IPS-20b (cell line): ENCODE measurements around the gene PPIL1.
"Not testable (repeated sequence)": the region's sequence is repeated elsewhere in the genome, so short reads cannot be mapped to it uniquely, and the experiment has no call there.

Experiments
- H3K27ac ChIP-seq: one replicate; pipeline ENCODE4 v1.5.1; 2013; ENCODE audit warnings: low read length
- H3K27me3 ChIP-seq: 2 replicates; pipeline ENCODE4 v1.6.1; 2013; ENCODE audit warnings: mild to moderate bottlenecking, low read length, inconsistent platforms; ENCODE audit not compliant: insufficient read depth
- H3K36me3 ChIP-seq: 2 replicates; pipeline ENCODE4 v1.6.1; 2013; ENCODE audit warnings: low read depth, mild to moderate bottlenecking, inconsistent platforms, low read length, moderate library complexity; ENCODE audit not compliant: insufficient read depth
- H3K4me1 ChIP-seq: 2 replicates; pipeline ENCODE4 v1.6.1; 2013; ENCODE audit warnings: mild to moderate bottlenecking, control low read depth, inconsistent platforms, low read length, moderate library complexity; ENCODE audit not compliant: insufficient read depth
- H3K4me3 ChIP-seq: 2 replicates; pipeline ENCODE4 v1.5.1; 2013; ENCODE audit warnings: mild to moderate bottlenecking, low read length, inconsistent platforms
- H3K9ac ChIP-seq: 2 replicates; pipeline ENCODE4 v1.6.1; 2013; ENCODE audit warnings: low read depth, mild to moderate bottlenecking, inconsistent platforms, low read length, moderate library complexity
- H3K9me3 ChIP-seq: 2 replicates; pipeline ENCODE4 v1.6.1; 2013; ENCODE audit warnings: mild to moderate bottlenecking, low read depth, low read length, inconsistent platforms; ENCODE audit not compliant: insufficient read depth

Gene PPIL1

DNA sequence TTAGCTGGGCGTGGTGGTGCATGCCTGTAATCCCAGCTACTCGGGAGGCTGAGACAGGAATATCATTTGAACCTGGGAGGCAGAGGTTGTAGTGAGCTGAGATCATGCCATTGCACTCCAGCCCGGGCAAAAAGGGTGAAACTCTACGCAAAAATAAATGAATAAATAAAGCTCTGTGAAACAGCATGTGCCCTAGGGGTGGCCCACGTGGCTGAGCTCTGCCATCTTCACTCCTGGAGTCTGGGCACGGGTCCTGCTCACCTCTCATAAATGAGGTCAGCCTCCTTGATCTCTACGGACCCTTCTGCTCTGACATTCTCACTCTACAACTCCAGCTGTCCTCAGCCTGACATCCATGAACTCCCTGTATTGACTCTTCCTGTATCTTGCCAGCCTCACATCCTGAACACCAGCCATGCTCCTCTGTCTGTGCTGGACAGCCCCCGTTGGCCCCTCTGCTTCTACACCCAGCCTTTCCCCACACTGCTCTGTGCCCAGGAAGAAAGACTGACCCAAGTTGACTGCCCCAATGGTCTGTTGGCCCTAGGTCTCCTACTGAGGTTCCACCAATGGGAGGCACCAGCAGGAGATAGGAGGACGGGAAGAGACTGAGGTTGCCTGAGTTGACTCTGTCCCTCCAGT, 57.3 kb downstream of the PPIL1 start:
- H3K9ac ChIP-seq, result no peak overlapping the region
- H3K36me3 ChIP-seq, result no peaks in the 10 kb centered on the region
- H3K27ac ChIP-seq, result no peak overlapping the region
- H3K27me3 ChIP-seq, result peaks cover 6% of the 10 kb centered on the region
- H3K4me3 ChIP-seq, result no peak overlapping the region
- no peaks in the 10 kb centered on the region for H3K9me3 ChIP-seq
- peaks cover 5% of the 10 kb centered on the region; the same call in 1 of the 2 replicates for H3K4me1 ChIP-seq

DNA sequence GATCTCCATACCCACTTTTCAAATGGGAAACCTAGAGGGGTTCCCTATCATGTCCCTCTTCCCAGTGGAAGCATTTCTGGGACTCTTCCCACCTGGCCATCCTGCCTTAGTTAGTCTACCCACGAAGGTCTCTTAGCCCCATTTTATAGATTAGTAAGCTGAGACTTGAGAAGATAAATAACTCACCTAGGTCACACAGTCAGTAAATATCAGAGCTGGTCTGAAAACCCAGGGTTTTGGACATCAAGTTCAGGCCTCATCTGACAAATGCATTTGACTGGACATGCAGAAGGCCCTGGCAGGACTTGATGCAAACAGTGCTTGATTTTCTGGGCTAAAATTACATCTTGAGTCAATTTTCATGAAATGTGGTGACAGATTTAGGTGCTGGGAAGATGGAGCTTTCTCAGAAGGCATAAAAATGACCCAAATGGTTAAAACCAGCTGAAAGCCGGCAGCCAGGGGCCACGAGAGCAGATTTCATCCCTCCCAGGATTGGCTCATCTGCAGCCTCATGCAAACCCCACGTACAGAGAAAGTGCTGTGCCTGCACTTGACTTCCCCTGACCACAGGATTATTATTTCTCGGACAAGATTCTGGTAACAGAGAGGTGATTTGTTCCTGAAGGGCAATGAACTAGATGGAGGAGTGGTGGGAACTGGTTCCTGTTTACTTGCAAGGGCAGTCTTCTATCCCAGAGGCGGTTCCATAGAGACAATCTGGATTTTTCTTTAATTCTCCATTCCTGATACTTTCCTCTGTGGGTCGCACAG, 58.5 kb downstream of the PPIL1 start:
- H3K4me3 ChIP-seq, result no peak overlapping the region
- no peaks in the 10 kb centered on the region for H3K9me3 ChIP-seq
- H3K36me3 ChIP-seq, result no peaks in the 10 kb centered on the region
- H3K27ac ChIP-seq, result no peak overlapping the region
- H3K9ac ChIP-seq, result no peak overlapping the region
- H3K4me1 ChIP-seq, result peaks cover 5% of the 10 kb centered on the region; the same call in 1 of the 2 replicates
- no peaks in the 10 kb centered on the region; the same call in 1 of the 2 replicates for H3K27me3 ChIP-seq

DNA sequence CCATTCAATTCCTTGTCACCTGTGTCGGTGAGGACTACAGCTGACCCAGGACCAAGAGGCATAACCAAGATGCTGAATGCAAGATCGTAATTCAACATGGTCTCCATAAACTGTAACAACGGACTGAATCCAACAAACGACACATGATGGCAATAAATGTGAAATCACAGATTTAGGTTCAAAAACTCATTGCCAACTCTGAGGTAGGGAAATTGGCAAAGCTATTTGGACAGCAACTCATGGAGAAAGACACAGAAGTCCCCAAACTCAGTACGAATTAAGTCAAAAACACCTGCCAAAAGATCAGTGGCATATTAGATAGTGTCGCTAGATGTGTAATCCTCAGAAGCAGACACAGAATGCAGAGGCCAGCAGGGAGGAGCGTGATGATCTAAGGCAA, 60.4 kb downstream of the PPIL1 start:
- no peaks in the 10 kb centered on the region; the same call in 1 of the 2 replicates for H3K27me3 ChIP-seq
- no peaks in the 10 kb centered on the region for H3K36me3 ChIP-seq
- no peak overlapping the region for H3K4me3 ChIP-seq
- H3K9ac ChIP-seq, result no peak overlapping the region
- H3K9me3 ChIP-seq, result no peaks in the 10 kb centered on the region
- no peak overlapping the region for H3K27ac ChIP-seq
- H3K4me1 ChIP-seq, result peaks cover 5% of the 10 kb centered on the region; the same call in 1 of the 2 replicates

DNA sequence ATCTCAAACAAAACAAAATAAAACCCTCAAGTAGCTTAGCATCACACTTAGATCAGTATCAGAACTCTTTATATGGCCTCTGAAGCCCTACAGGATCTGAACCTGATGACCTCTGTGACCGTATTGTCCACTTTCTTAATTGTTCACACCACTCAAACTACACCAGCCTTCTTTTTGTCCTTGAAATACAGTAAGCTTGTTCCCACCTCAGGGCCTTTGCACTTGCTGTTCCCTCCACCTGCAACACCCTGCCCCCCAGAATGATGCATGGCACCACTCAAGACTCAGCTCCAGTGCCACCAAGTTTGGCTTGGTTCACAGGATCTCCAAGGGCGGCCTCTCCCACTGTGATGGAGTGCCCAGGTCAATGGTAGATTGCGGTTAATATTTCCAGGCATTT, 61.1 kb downstream of the PPIL1 start:
- Histone ChIP-seq H3K27ac (no peak overlapping the region), H3K36me3 (no peaks in the 10 kb centered on the region), H3K27me3 (peaks cover 6% of the 10 kb centered on the region; the same call in 1 of the 2 replicates), H3K9me3 (no peaks in the 10 kb centered on the region), H3K4me1 (peaks cover 5% of the 10 kb centered on the region; the same call in 1 of the 2 replicates), H3K4me3 (no peak overlapping the region), H3K9ac (no peak overlapping the region)

DNA sequence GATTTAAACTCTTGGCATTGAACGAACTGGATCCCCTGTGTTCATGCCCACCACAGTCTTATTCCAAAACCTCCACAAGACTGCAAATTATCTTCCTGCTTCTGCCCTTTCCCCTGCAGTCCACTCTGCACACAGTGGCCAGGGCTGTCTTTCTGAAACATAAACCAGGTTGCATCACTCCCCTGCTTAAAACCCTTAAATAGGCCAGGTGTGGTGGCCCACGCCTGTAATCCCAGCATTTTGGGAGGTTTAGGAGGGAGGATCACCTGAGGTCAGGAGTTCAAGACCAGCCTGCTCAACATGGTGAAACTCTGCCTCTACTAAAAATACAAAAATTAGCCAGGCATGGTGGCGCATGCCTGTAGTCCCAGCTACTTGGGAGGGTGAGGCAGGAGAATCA, 61.6 kb downstream of the PPIL1 start:
- not testable (repeated sequence) for H3K36me3 ChIP-seq, H3K4me1 ChIP-seq, H3K27me3 ChIP-seq, H3K27ac ChIP-seq, H3K4me3 ChIP-seq, H3K9ac ChIP-seq, H3K9me3 ChIP-seq

DNA sequence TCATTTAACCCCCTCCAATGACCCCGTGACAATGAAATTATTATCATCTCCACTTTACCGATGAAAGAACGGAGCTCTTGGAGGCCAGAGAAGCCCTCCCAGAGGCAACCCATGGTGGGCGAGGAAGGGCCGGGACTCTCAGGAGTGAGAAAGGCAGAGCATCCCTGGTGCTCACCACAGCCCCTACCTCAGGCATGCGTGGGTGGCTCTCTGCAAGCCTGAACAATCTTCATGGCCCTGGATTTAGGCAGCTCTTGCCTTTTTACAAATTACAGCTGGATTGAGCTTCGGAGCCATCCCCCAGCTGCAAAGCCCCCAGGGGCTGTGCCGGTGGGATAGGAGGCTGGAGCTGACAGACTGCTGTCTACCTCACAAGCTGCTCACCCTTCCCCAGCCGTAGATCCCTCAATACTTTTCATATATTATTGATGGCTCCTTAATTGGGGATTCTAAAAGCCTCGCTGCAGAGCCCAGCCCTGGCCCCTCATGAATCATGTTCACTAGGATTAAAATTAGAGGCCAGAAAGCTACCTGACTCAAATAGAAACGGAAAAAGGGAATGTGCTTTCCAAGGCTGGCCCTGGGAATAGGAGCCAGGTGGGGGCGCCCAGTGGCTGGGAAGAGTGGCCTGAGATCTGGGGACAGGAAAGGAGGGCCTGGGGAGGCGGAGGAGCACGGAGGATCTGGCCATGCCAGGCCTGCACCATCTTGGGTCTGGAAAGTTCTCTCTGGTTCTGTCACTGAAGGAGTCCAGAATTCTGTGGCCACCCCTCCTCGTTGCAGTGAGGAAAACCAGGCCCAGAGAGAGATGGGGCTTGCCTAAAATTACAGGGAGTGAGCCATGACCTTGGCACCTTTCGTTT, 64.4 kb downstream of the PPIL1 start:
- H3K4me3 ChIP-seq, result no peak overlapping the region
- H3K9ac ChIP-seq, result no peak overlapping the region
- no peaks in the 10 kb centered on the region for H3K36me3 ChIP-seq
- peaks cover 2% of the 10 kb centered on the region; the same call in 1 of the 2 replicates for H3K4me1 ChIP-seq
- no peaks in the 10 kb centered on the region for H3K9me3 ChIP-seq
- no peak overlapping the region for H3K27ac ChIP-seq
- H3K27me3 ChIP-seq, result peaks cover 21% of the 10 kb centered on the region; the same call in 1 of the 2 replicates

DNA sequence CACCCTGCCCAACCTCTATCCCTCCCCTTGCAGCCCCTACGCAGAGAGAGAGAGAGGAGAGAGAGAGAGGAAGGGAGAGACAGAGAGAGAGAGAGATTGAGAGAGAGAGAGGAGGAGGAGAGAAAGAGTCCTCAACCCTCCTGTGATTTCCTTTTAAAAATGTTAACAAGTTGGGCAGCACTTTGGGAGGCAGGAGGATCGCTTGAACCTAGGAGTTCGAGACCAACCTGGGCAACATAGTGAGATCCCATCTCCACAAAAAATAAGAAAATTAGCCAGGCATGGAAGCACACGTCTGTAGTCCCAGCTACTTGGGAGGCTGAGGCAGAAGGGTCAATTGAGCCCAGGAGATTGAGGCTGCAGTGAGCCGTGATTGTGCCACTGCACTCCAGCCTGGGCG, 65.4 kb downstream of the PPIL1 start:
- Histone ChIP-seq H3K36me3 (no peaks in the 10 kb centered on the region), H3K9ac (no peak overlapping the region), H3K4me1 (peaks cover 11% of the 10 kb centered on the region; the same call in 1 of the 2 replicates), H3K27me3 (peaks cover 21% of the 10 kb centered on the region; the same call in 1 of the 2 replicates), H3K4me3 (no peak overlapping the region), H3K9me3 (no peaks in the 10 kb centered on the region), H3K27ac (no peak overlapping the region)

DNA sequence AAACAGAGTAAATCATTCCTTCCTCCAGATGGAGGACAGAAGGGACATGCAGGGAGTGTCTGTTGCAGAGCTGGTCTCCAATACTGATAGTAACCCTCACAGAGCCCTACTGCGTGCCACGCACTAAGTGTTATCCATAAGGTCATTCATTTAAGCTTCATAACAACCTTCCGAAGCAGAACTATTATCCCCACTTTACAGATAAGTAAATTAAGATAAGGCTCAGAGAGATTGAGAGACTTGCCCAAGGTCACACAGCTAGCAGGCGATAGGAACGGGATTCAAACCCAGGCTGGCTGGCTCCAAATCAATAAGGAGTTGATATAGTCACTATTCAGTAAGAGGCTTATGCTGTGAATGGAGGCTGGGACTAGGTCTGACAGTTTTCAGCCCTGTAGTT, 66.0 kb downstream of the PPIL1 start:
- peaks cover 21% of the 10 kb centered on the region; the same call in 1 of the 2 replicates for H3K27me3 ChIP-seq
- peaks cover 11% of the 10 kb centered on the region; the same call in 1 of the 2 replicates for H3K4me1 ChIP-seq
- H3K36me3 ChIP-seq, result no peaks in the 10 kb centered on the region
- no peaks in the 10 kb centered on the region for H3K9me3 ChIP-seq
- no peak overlapping the region for H3K9ac ChIP-seq
- no peak overlapping the region for H3K4me3 ChIP-seq
- H3K27ac ChIP-seq, result no peak overlapping the region

DNA sequence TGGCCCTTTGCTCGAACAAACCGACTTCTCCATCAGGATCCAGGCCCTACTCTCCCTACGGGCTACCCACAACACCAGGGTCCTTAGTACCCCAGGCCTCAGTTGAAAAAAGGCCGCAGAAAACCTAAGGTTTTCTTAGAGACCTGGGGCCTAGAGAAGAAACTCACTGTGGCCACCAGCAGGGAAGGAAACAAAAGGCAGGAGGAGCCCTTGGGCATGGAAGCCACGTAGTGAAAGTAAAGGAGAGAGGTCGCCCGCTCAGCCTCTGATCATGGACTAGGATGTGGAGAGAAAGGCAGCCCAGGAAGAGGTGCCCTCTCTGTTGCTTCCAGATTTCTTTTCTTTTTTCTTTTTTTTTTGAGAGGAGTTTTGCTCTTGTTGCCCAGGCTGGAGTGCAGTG, 66.9 kb downstream of the PPIL1 start:
- no peak overlapping the region for H3K27ac ChIP-seq
- no peak overlapping the region for H3K4me3 ChIP-seq
- H3K9ac ChIP-seq, result no peak overlapping the region
- H3K4me1 ChIP-seq, result peaks cover 11% of the 10 kb centered on the region; the same call in 1 of the 2 replicates
- no peaks in the 10 kb centered on the region for H3K36me3 ChIP-seq
- peaks cover 21% of the 10 kb centered on the region; the same call in 1 of the 2 replicates for H3K27me3 ChIP-seq
- no peaks in the 10 kb centered on the region for H3K9me3 ChIP-seq

DNA sequence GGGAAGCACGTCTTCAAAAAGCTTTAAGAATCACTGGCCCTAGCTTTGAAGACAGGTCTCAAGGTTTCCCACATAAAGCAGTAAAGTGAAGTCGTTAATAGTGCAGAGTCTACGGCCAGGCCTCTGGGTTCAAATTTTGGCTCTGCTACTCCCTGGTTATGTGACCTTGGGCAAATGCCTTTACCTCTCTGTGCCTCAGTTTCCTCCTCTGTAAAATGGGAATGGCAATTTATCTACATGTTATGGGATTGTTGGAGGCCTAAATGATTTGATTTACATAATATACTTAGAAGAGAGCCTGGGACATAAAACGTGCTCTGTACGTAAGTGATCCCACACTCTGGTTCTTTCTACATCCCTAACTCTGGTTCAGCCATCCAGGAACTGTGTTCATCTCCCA, 67.5 kb downstream of the PPIL1 start:
- H3K4me3 ChIP-seq, result no peak overlapping the region
- H3K27me3 ChIP-seq, result peaks cover 21% of the 10 kb centered on the region; the same call in 1 of the 2 replicates
- H3K9me3 ChIP-seq, result no peaks in the 10 kb centered on the region
- H3K27ac ChIP-seq, result no peak overlapping the region
- no peak overlapping the region for H3K9ac ChIP-seq
- peaks cover 11% of the 10 kb centered on the region; the same call in 1 of the 2 replicates for H3K4me1 ChIP-seq
- no peaks in the 10 kb centered on the region for H3K36me3 ChIP-seq

DNA sequence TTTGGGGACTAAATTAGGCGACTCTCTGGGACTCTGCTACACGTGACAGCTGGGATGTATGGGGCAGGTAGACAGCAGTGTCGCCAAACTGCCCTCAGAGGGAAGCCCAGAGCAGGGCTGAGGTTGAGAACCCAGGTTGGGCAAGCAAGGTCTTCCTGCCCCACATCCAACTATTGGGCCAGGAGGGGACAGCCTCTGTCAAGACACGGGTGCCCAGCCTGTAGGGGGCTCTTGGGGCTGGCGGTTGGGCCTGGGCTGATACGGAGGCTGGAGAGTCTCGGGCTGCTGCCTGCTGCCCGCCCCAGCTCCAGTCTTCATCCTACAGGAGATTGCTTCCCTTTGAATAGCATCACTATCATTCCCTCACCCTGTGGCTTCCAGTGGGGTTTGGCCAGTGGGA, 68.7 kb downstream of the PPIL1 start:
- no peaks in the 10 kb centered on the region for H3K9me3 ChIP-seq
- H3K27me3 ChIP-seq, result peaks cover 21% of the 10 kb centered on the region; the same call in 1 of the 2 replicates

More for the DNA sequence above, 68.7 kb downstream of the PPIL1 start:
- Histone ChIP-seq H3K4me1 (peaks cover 11% of the 10 kb centered on the region; the same call in 1 of the 2 replicates), H3K36me3 (no peaks in the 10 kb centered on the region), H3K4me3 (no peak overlapping the region), H3K27ac (no peak overlapping the region), H3K9ac (no peak overlapping the region)
